Measurements from ENCODE around the gene BTF3L4. TPM values are rescaled to one million over a fixed set of nuclear protein-coding genes. Genes with fewer than 3 reads are reported as not detected.

Gene BTF3L4
- total and polyA plus RNA-seq, 12 donors, result 39.4 to 126 (median 55.6) TPM

DNA sequence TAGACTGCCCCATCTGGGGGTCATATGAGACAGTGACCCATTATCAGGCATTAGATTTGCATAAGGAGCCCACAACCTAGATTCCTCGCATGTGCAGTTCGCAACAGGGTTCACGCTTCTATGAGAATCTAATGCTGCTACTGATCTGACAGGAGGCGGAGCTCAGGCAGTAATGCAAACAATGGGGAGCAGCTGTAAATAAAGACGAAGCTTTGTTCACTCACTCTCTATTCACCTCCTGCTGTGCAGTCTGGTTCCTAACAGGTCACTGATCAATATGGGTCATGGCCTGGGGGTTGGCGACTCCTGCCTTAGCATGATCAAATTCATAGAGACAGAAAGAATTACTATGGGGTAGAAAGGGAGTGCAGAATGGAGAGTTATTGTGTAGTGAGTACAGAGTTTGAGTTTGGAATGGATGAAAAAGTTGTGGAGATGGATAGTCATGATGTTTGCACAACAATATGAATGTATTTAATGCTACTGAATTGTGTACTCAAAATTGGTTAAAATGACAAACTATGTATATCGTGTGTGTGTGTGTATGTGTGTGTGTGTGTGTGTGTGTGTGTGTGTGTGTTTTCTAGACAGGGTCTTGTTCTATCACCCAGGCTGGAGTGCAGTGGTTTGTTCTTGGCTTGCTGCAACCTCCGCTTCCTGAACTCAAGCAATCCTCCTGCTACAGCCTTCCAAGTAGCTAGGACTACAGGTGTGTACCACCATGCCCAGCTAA, 42.2 kb downstream of the BTF3L4 start:
- no peak for TF ChIP-seq POLR2A (IDR thresholded peaks at IDR 0.05)
- no peak for TF ChIP-seq CTCF (IDR thresholded peaks at IDR 0.05)
- intact Hi-C loops (cut with DNase I), result no loop called here
- DNase-seq, result no peak
- 68 to 73% (median 70%) methylated on average over 8 of the region's 8 CpGs for WGBS, 4 donors
- Histone ChIP-seq H3K36me3 (replicated peaks in 1 of 2) (no peaks in the 10 kb centered on the region), H3K4me1 (replicated peaks in 1 of 2) (no peaks in the 10 kb centered on the region), H3K27ac (no peak overlapping the region), H3K4me3 (no peak overlapping the region), H3K9me3 (replicated peaks in 1 of 3) (no peaks in the 10 kb centered on the region), H3K27me3 (no peaks in the 10 kb centered on the region)

DNA sequence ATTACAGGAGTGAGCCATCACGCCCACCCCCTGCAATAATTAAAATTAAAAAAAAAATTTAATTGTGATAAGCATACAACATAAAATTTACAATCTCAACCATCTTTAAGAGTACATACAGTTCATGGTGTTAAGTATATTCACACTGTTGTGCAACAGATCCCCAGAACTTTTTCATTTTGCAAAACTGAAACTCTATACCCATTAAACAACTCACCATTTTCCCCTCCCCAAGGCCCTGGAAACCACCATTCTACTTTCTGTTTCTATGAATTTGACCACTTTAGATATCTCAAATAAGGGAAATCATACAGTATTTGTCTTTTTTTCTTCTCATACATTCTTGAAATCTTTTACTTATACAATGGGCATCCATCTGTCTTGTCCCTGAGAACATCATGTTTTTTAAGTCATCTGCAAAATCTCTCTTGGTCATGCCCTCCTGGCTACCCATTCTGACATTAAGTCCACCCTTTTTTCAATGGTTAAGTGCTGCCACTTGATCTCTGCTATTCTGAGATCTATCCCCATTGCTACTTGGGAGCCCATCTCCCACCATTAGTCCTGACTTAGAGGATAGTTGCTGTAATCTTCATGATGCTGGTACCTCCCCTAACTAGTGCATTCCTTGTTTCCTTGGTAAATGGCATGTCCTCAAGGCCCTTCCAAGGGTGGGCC, 46.4 kb downstream of the BTF3L4 start:
- intact Hi-C loops (cut with DNase I), result no loop called here
- H3K4me1 ChIP-seq (replicated peaks in 1 of 2), result no peaks in the 10 kb centered on the region
- no peaks in the 10 kb centered on the region for H3K36me3 ChIP-seq (replicated peaks in 1 of 2)
- 97 to 100% (median 99%) methylated on average over 1 of the region's 1 CpG for WGBS, 4 donors
- no peak for TF ChIP-seq CTCF (IDR thresholded peaks at IDR 0.05)
- H3K9me3 ChIP-seq (replicated peaks in 1 of 3), result no peaks in the 10 kb centered on the region
- no peak for DNase-seq
- H3K4me3 ChIP-seq, result no peak overlapping the region
- H3K27ac ChIP-seq, result no peak overlapping the region
- no peaks in the 10 kb centered on the region for H3K27me3 ChIP-seq

DNA sequence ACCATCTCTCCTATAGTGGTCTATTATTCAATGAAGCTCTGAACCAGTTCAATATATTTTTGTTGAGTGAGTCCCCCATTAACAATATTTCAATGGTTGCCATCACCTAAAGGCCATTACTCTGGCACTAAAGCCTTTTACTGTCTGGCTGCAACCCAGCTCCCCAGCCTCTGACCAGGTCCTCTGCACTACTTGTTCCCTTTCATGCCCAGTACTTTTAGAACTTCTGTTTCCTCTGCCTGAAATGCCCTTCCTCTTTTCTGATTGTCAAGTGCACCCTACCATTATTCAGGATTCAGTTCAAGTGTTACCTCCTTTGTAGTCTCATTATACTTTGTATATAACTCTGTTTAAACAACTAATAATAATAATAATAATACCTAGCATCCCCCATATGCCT, 55.4 kb downstream of the BTF3L4 start:
- intact Hi-C loops (cut with DNase I), result no loop called here
- Histone ChIP-seq H3K4me1 (replicated peaks in 1 of 2) (no peaks in the 10 kb centered on the region), H3K36me3 (replicated peaks in 1 of 2) (no peaks in the 10 kb centered on the region), H3K9me3 (replicated peaks in 1 of 3) (no peaks in the 10 kb centered on the region), H3K27ac (no peak overlapping the region), H3K27me3 (no peaks in the 10 kb centered on the region), H3K4me3 (no peak overlapping the region)
- no peak for DNase-seq
- TF ChIP-seq CTCF (IDR thresholded peaks at IDR 0.05) (no peak), POLR2A (IDR thresholded peaks at IDR 0.05) (no peak)

GRCh38 chr1:52112489-52112888, 56.4 kb downstream of the BTF3L4 start:
- Histone ChIP-seq H3K27me3 (no peaks in the 10 kb centered on the region), H3K27ac (no peak overlapping the region), H3K4me1 (replicated peaks in 1 of 2) (no peaks in the 10 kb centered on the region), H3K36me3 (replicated peaks in 1 of 2) (no peaks in the 10 kb centered on the region), H3K4me3 (no peak overlapping the region), H3K9me3 (replicated peaks in 1 of 3) (no peaks in the 10 kb centered on the region)
- WGBS, 4 donors, result 37 to 62% (median 46%) methylated on average over 3 of the region's 3 CpGs
- intact Hi-C loops (cut with DNase I), result no loop called here
- no peak for TF ChIP-seq POLR2A (IDR thresholded peaks at IDR 0.05)
- TF ChIP-seq CTCF (IDR thresholded peaks at IDR 0.05), result no peak
- DNase-seq, result no peak

Data from adrenal gland (tissue), 12 donors.